Activated naive CD8-positive, alpha-beta T cell (primary cell): ENCODE data around the gene GALK1.
A peak's percentile ranks its signal among the peaks of the same experiment; 100 is the strongest.

Experiments
- H3K27ac Mint-ChIP-seq: one replicate; pipeline ENCODE4 v1.8.0; 2021; ENCODE audit warnings: mixed read lengths
- H3K27me3 Mint-ChIP-seq: one replicate; pipeline ENCODE4 v1.8.0; 2021; ENCODE audit warnings: mixed read lengths
- H3K36me3 Mint-ChIP-seq: one replicate; pipeline ENCODE4 v1.8.0; 2021; ENCODE audit warnings: mixed read lengths
- H3K4me1 Mint-ChIP-seq: one replicate; pipeline ENCODE4 v1.8.0; 2021; ENCODE audit warnings: low read depth, mixed read lengths
- H3K4me3 Mint-ChIP-seq: one replicate; pipeline ENCODE4 v1.8.0; 2021; ENCODE audit warnings: mild to moderate bottlenecking, mixed read lengths
- H3K9me3 Mint-ChIP-seq: one replicate; pipeline ENCODE4 v1.8.0; 2021; ENCODE audit warnings: low read depth, mixed read lengths

The GALK1 gene

GRCh38 chr17:75750661-75751423 is 14.2 kb downstream of the GALK1 start:
- Mint-ChIP-seq H3K27me3 (no peaks in the 10 kb centered on the region), H3K36me3 (no peaks in the 10 kb centered on the region), H3K9me3 (no peaks in the 10 kb centered on the region), H3K4me1 (peaks cover 13% of the 10 kb centered on the region), H3K4me3 (no peak overlapping the region), H3K27ac (no peak overlapping the region)

GRCh38 chr17:75749545-75750389 is 15.2 kb downstream of the GALK1 start:
- peaks cover 10% of the 10 kb centered on the region for H3K4me1 Mint-ChIP-seq
- no peak overlapping the region for H3K27ac Mint-ChIP-seq
- no peaks in the 10 kb centered on the region for H3K9me3 Mint-ChIP-seq
- H3K4me3 Mint-ChIP-seq: no peak overlapping the region
- no peaks in the 10 kb centered on the region for H3K36me3 Mint-ChIP-seq
- H3K27me3 Mint-ChIP-seq: no peaks in the 10 kb centered on the region

GRCh38 chr17:75748706-75749105 is 16.3 kb downstream of the GALK1 start:
- no peaks in the 10 kb centered on the region for H3K36me3 Mint-ChIP-seq
- H3K4me1 Mint-ChIP-seq: peaks cover 6% of the 10 kb centered on the region
- H3K9me3 Mint-ChIP-seq: no peaks in the 10 kb centered on the region

GRCh38 chr17:75743625-75744206 is 21.3 kb downstream of the GALK1 start:
- Mint-ChIP-seq H3K27ac (no peak overlapping the region), H3K9me3 (no peaks in the 10 kb centered on the region), H3K27me3 (no peaks in the 10 kb centered on the region), H3K36me3 (no peaks in the 10 kb centered on the region), H3K4me3 (no peak overlapping the region), H3K4me1 (no peaks in the 10 kb centered on the region)

More at GRCh38 chr17:75748706-75749105, 16.3 kb downstream of the GALK1 start:
- Mint-ChIP-seq H3K4me3 (no peak overlapping the region), H3K27ac (no peak overlapping the region), H3K27me3 (no peaks in the 10 kb centered on the region)

- Mint-ChIP-seq H3K27ac (no peak overlapping the region), H3K27me3 (no peaks in the 10 kb centered on the region), H3K4me1 (no peaks in the 10 kb centered on the region), H3K9me3 (no peaks in the 10 kb centered on the region), H3K36me3 (no peaks in the 10 kb centered on the region), H3K4me3 (no peak overlapping the region)
These were observed 22.7 kb downstream of the GALK1 start for GRCh38 chr17:75742337-75742736.

- H3K4me1 Mint-ChIP-seq: no peaks in the 10 kb centered on the region
- H3K4me3 Mint-ChIP-seq: no peak overlapping the region
- no peaks in the 10 kb centered on the region for H3K27me3 Mint-ChIP-seq
- H3K27ac Mint-ChIP-seq: no peak overlapping the region
- no peaks in the 10 kb centered on the region for H3K36me3 Mint-ChIP-seq
- no peaks in the 10 kb centered on the region for H3K9me3 Mint-ChIP-seq
These were observed 24.3 kb downstream of the GALK1 start for GRCh38 chr17:75740631-75741077.

GRCh38 chr17:75740215-75740614 is 24.8 kb downstream of the GALK1 start:
- Mint-ChIP-seq H3K27ac (no peak overlapping the region), H3K36me3 (no peaks in the 10 kb centered on the region), H3K9me3 (no peaks in the 10 kb centered on the region), H3K4me1 (no peaks in the 10 kb centered on the region), H3K27me3 (no peaks in the 10 kb centered on the region), H3K4me3 (no peak overlapping the region)

GRCh38 chr17:75739801-75740200 is 25.2 kb downstream of the GALK1 start:
- Mint-ChIP-seq H3K27me3 (no peaks in the 10 kb centered on the region), H3K9me3 (no peaks in the 10 kb centered on the region), H3K4me1 (no peaks in the 10 kb centered on the region), H3K27ac (no peak overlapping the region), H3K36me3 (no peaks in the 10 kb centered on the region), H3K4me3 (no peak overlapping the region)

- no peaks in the 10 kb centered on the region for H3K9me3 Mint-ChIP-seq
- no peak overlapping the region for H3K27ac Mint-ChIP-seq
- H3K4me3 Mint-ChIP-seq: no peak overlapping the region
These were observed 25.8 kb downstream of the GALK1 start for GRCh38 chr17:75739174-75739573.

GRCh38 chr17:75738218-75738802 is 26.7 kb downstream of the GALK1 start:
- H3K36me3 Mint-ChIP-seq: no peaks in the 10 kb centered on the region
- H3K9me3 Mint-ChIP-seq: no peaks in the 10 kb centered on the region
- peak overlapping the region; percentile 16 for H3K27ac Mint-ChIP-seq
- H3K4me1 Mint-ChIP-seq: peaks cover 2% of the 10 kb centered on the region
- H3K4me3 Mint-ChIP-seq: no peak overlapping the region
- H3K27me3 Mint-ChIP-seq: no peaks in the 10 kb centered on the region

More at GRCh38 chr17:75739174-75739573, 25.8 kb downstream of the GALK1 start:
- Mint-ChIP-seq H3K27me3 (no peaks in the 10 kb centered on the region), H3K4me1 (peaks cover 2% of the 10 kb centered on the region), H3K36me3 (no peaks in the 10 kb centered on the region)

- H3K4me3 Mint-ChIP-seq: no peak overlapping the region
- H3K36me3 Mint-ChIP-seq: no peaks in the 10 kb centered on the region
- peaks cover 2% of the 10 kb centered on the region for H3K4me1 Mint-ChIP-seq
- H3K9me3 Mint-ChIP-seq: no peaks in the 10 kb centered on the region
- no peaks in the 10 kb centered on the region for H3K27me3 Mint-ChIP-seq
- no peak overlapping the region for H3K27ac Mint-ChIP-seq
These were observed 27.6 kb downstream of the GALK1 start for GRCh38 chr17:75737133-75737962.

- Mint-ChIP-seq H3K9me3 (no peaks in the 10 kb centered on the region), H3K27ac (no peak overlapping the region), H3K4me3 (no peak overlapping the region), H3K36me3 (no peaks in the 10 kb centered on the region), H3K4me1 (peaks cover 2% of the 10 kb centered on the region), H3K27me3 (no peaks in the 10 kb centered on the region)
These were observed 28.7 kb downstream of the GALK1 start for GRCh38 chr17:75736173-75736835.

GRCh38 chr17:75734674-75735294 is 30.2 kb downstream of the GALK1 start:
- Mint-ChIP-seq H3K27ac (no peak overlapping the region), H3K9me3 (no peaks in the 10 kb centered on the region), H3K36me3 (no peaks in the 10 kb centered on the region), H3K4me3 (no peak overlapping the region), H3K27me3 (no peaks in the 10 kb centered on the region), H3K4me1 (peaks cover 2% of the 10 kb centered on the region)
